GM12878 (cell line): Measurements from ENCODE around the gene RBMS1. TPM values are rescaled to one million over a fixed set of nuclear protein-coding genes. Genes with fewer than 3 reads are reported as not detected.

Source experiments
- ATAC-seq: fragments of 200-7000 bp; cut with Tn5 transposase; 3 replicates; pipeline ENCODE4 v1.9.1; 2020; ENCODE audit warnings: mild to moderate bottlenecking, moderate library complexity
- BruUV-seq: library from RNA; stranded (reverse); fragments of 400-500 nt; replicated peaks from 2 replicates; lab custom pipeline; 2021; lab: Mats Ljungman, UMichigan
- CTCF ChIA-PET: fragments of 300-600 bp; sonication (Branson Sonifier 250); formaldehyde crosslinking; extraction: SDS; loops from one replicate; lab custom pipeline; 2021; ENCODE audit warnings: inconsistent platforms; lab: Yijun Ruan, JAX
- POLR2A ChIA-PET: fragments of 350-600 bp; formaldehyde crosslinking; extraction: SDS; loops from one replicate; lab custom pipeline; 2021; ENCODE audit warnings: inconsistent platforms; lab: Charles Lee
- RAD21 ChIA-PET: fragments of 300-600 bp; sonication (Branson Sonifier 250); formaldehyde crosslinking; loops from one replicate; lab custom pipeline; 2023; ENCODE audit warnings: antibody characterized with exemption; ENCODE audit not compliant: unreplicated experiment; lab: Charles Lee
- SMC1A ChIA-PET: fragments of 300-600 bp; sonication (Branson Sonifier 250); formaldehyde crosslinking; loops from one replicate; lab custom pipeline; 2023; ENCODE audit not compliant: unreplicated experiment, uncharacterized antibody; lab: Charles Lee
- DNase-seq: peaks from one replicate; pipeline ENCODE4 v3.0.0-alpha.2; 2011; ENCODE audit warnings: low read depth, low spot score
- FAIRE-seq: peaks from 3 replicates; lab custom pipeline; 2011; peaks lifted over from hg19 to GRCh38; lab: Jason Lieb, UNC
- H2AFZ ChIP-seq: 2 replicates; pipeline ENCODE4 v1.6.0; 2011; ENCODE audit warnings: low read depth, low read length, control low read depth; ENCODE audit not compliant: control insufficient read depth
- H3K27ac ChIP-seq: 2 replicates; pipeline ENCODE4 v1.5.1; 2011; ENCODE audit warnings: control low read depth; ENCODE audit not compliant: control insufficient read depth, insufficient read depth
- H3K27me3 ChIP-seq, 2 experiments: replicated peaks in 1 of 2; 2 replicates each; pipeline versions ENCODE4 v1.6.0 to v1.6.1; 2011; ENCODE audit warnings: low read length in 1 of 2; ENCODE audit not compliant: control insufficient read depth in 2 of 2, insufficient read depth in 2 of 2
- H3K36me3 ChIP-seq, 2 experiments: 2 replicates each; pipeline ENCODE4 v1.5.1; 2011; ENCODE audit warnings: low read length in 1 of 2; ENCODE audit not compliant: control insufficient read depth in 2 of 2, insufficient read depth in 2 of 2
- H3K4me1 ChIP-seq: 2 replicates; pipeline ENCODE4 v1.6.1; 2011; ENCODE audit warnings: mild to moderate bottlenecking, low read length, moderate library complexity, mixed read lengths; ENCODE audit not compliant: control insufficient read depth, insufficient read depth
- H3K4me2 ChIP-seq: 2 replicates; pipeline ENCODE4 v1.6.0; 2011; ENCODE audit warnings: control low read depth; ENCODE audit not compliant: control insufficient read depth, insufficient read depth
- H3K4me3 ChIP-seq: fragments of 200-600 bp; sonication (generic); 2 replicates; pipeline ENCODE4 v1.5.1; 2016
- H3K79me2 ChIP-seq: 2 replicates; pipeline ENCODE4 v1.6.0; 2011; ENCODE audit warnings: low read length; ENCODE audit not compliant: control insufficient read depth, insufficient read depth
- H3K9ac ChIP-seq: 2 replicates; pipeline ENCODE4 v1.8.0; 2011; ENCODE audit warnings: low read length, control low read depth, mixed read lengths; ENCODE audit not compliant: control insufficient read depth, insufficient read depth
- H3K9me3 ChIP-seq: replicated peaks from 3 replicates; pipeline ENCODE4 v1.5.1; 2011; ENCODE audit warnings: mild to moderate bottlenecking, low read length; ENCODE audit not compliant: control insufficient read depth, insufficient read depth
- H4K20me1 ChIP-seq: 2 replicates; pipeline ENCODE4 v1.6.0; 2011; ENCODE audit not compliant: control insufficient read depth, insufficient read depth
- CHD2 ChIP-seq: IDR thresholded peaks from 2 replicates; pipeline ENCODE4 v1.6.1; 2011; ENCODE audit warnings: low read depth, low read length, improper control_type of control experiment, borderline replicate concordance
- CREM ChIP-seq: IDR thresholded peaks from 2 replicates; pipeline ENCODE4 v1.6.1; 2014; ENCODE audit warnings: antibody characterized with exemption, low read depth
- FOXK2 ChIP-seq: fragments of 450-650 bp; IDR thresholded peaks from 2 replicates; pipeline ENCODE4 v1.6.1; 2017; ENCODE audit warnings: mild to moderate bottlenecking, moderate library complexity
- HCFC1 ChIP-seq: fragments of 150-350 bp; IDR thresholded peaks from 2 replicates; pipeline ENCODE4 v1.6.1; 2014; ENCODE audit warnings: low read length
- HDAC6 ChIP-seq: fragments of 200-600 bp; sonication (generic); IDR thresholded peaks from one replicate; pipeline ENCODE4 v1.8.0; 2017; ENCODE audit warnings: antibody characterized with exemption; ENCODE audit not compliant: unreplicated experiment
- MTA3 ChIP-seq: IDR thresholded peaks from 2 replicates; pipeline ENCODE4 v1.6.1; 2012; ENCODE audit warnings: low read length, inconsistent platforms, borderline replicate concordance
- NFXL1 ChIP-seq: fragments of 450-650 bp; IDR thresholded peaks from 2 replicates; pipeline ENCODE4 v1.6.1; 2017; ENCODE audit warnings: antibody characterized with exemption, mild to moderate bottlenecking, borderline replicate concordance
- NFYA ChIP-seq: IDR thresholded peaks from 2 replicates; pipeline ENCODE4 v1.6.1; 2011; ENCODE audit warnings: low read depth, mild to moderate bottlenecking, low read length, improper control_type of control experiment, borderline replicate concordance
- NFYB ChIP-seq: IDR thresholded peaks from 2 replicates; pipeline ENCODE4 v1.6.1; 2011; ENCODE audit warnings: low read depth, mild to moderate bottlenecking, low read length, improper control_type of control experiment, moderate library complexity; ENCODE audit not compliant: insufficient read depth
- WRNIP1 ChIP-seq: IDR thresholded peaks from 2 replicates; pipeline ENCODE4 v1.6.1; 2011; ENCODE audit warnings: low read depth, low read length, improper control_type of control experiment, borderline replicate concordance
- WGBS: methylation state at CpG from one replicate; pipeline ENCODE4 v1.1.6; 2016; ENCODE audit warnings: low lambda C conversion rate; ENCODE audit not compliant: insufficient replicate concordance, insufficient coverage; ENCODE audit errors: missing lambda C conversion rate; 5-methylcytosine and 5-hydroxymethylcytosine counted together
- in situ Hi-C: fragments of 300-500 bp; cut with MboI; formaldehyde crosslinking; loops from 9 replicates; pipeline ENCODE4 v1.14.3; 2018; ENCODE audit warnings: mixed read lengths
- intact Hi-C: fragments of 100-400 bp; cut with micrococcal nuclease; formaldehyde crosslinking; loops from one replicate; pipeline ENCODE4 v1.14.2; 2022; ENCODE audit not compliant: unreplicated experiment
- polyA plus RNA-seq, 11 experiments: library from polyadenylated mRNA; depleted of rRNA in 4 of 11; unstranded in 6 of 11; stranded (reverse) in 5 of 11; fragments of >200 nt; fragmentation: Nextera tagmentation in 4 of 11; fragmentation: Illumina TruSeq in 1 of 11; extraction: Ambion mirVana in 4 of 11; extraction: Trizol in 1 of 11; gene quantifications; 1 replicate in 1 of 11; 2 replicates in 10 of 11; pipeline versions ENCODE4 v1.2.1 to v1.2.3, GENCODE V29; 2011 to 2016; ENCODE audit warnings: inconsistent platforms in 2 of 11, missing spikeins in 2 of 11, low read depth in 1 of 11
- total RNA-seq, 4 experiments: library from RNA; depleted of rRNA in 3 of 4; stranded (reverse); fragments of >200 nt in 3 of 4; fragmentation: Illumina TruSeq in 1 of 4; extraction: Trizol in 1 of 4; gene quantifications; 2 replicates each; pipeline versions ENCODE4 v1.2.1 to v1.2.3, GENCODE V29; 2013 to 2021
- TF ChIP-seq, protein P1 (sequence below): IDR thresholded peaks from 2 replicates; pipeline ENCODE4 v1.6.1; 2012; ENCODE audit warnings: low read depth, low read length, improper control_type of control experiment
- TF ChIP-seq, protein P2 (sequence below): IDR thresholded peaks from 2 replicates; pipeline ENCODE4 v1.6.1; 2012; ENCODE audit warnings: low read length, inconsistent platforms

Gene RBMS1
- total and polyA plus RNA-seq, 10 of the 15 experiments (the other 5 are each of a cell fraction or from before 2014, with no cell fraction given) = 0.04 to 0.31 (median 0.17) TPM; not detected in 1

DNA sequence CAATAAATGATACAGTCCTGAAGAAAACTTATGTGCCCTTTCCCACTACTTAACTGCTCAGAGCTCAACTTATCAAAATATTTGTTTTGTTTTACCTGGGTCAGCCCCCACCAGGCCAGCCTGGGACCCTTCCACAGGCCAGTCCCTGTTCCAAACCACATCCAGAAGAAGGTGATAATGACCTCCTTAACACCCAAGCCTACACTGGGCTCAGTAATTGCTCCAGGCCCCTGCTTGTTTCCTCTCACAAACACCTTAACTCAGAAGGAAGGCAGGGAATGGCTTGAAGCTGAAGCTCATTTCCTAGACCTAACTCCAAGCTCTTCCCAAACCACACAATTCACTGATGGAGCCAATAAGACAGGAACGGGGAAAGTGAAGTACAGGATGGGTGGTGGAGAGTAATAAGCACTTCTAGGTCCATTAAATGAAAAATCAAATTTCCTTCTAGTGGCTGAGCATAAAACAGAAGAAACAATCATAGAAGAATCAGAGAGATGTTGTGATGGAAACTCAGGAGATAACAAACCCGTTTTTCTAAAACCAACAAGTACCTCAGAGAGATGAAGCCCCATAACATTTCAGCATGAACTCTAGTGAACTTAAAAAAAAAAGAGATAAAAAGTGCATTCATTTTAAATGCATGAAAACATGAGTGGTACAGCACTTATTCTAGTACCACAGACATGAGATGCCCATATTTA is 160.1 kb downstream of the RBMS1 start:
- Histone ChIP-seq H3K27ac (no peak overlapping the region), H3K4me2 (no peak overlapping the region), H3K9ac (no peak overlapping the region), H3K27me3 (no peaks in the 10 kb centered on the region; a peak in 1 of 4 replicates), H3K79me2 (no peaks in the 10 kb centered on the region)
- intact Hi-C loops (no loop called here), in situ Hi-C loops (no loop called here)
- DNase-seq (no peak), FAIRE-seq (no peak), ATAC-seq (no peak)
- SMC1A ChIA-PET = no interaction called here
- CTCF ChIA-PET = interaction anchor here (6.6 kb wide), 1 partner anchor 10 kb away, joined by 47 read pairs; no protein-coding TSS in a partner anchor
- POLR2A ChIA-PET = no interaction called here
- TF ChIP-seq NFYB = no peak
- no peak for TF ChIP-seq CHD2
- no peak for TF ChIP-seq WRNIP1
- no peak for TF ChIP-seq CREM
- TF ChIP-seq NFXL1 = no peak
- TF ChIP-seq, protein P1, sequence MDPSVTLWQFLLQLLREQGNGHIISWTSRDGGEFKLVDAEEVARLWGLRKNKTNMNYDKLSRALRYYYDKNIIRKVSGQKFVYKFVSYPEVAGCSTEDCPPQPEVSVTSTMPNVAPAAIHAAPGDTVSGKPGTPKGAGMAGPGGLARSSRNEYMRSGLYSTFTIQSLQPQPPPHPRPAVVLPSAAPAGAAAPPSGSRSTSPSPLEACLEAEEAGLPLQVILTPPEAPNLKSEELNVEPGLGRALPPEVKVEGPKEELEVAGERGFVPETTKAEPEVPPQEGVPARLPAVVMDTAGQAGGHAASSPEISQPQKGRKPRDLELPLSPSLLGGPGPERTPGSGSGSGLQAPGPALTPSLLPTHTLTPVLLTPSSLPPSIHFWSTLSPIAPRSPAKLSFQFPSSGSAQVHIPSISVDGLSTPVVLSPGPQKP = no peak
- TF ChIP-seq, protein P2, sequence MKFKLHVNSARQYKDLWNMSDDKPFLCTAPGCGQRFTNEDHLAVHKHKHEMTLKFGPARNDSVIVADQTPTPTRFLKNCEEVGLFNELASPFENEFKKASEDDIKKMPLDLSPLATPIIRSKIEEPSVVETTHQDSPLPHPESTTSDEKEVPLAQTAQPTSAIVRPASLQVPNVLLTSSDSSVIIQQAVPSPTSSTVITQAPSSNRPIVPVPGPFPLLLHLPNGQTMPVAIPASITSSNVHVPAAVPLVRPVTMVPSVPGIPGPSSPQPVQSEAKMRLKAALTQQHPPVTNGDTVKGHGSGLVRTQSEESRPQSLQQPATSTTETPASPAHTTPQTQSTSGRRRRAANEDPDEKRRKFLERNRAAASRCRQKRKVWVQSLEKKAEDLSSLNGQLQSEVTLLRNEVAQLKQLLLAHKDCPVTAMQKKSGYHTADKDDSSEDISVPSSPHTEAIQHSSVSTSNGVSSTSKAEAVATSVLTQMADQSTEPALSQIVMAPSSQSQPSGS = no peak
- TF ChIP-seq HDAC6 = no peak
- no peak for TF ChIP-seq FOXK2
- TF ChIP-seq MTA3 = no peak
- TF ChIP-seq HCFC1 = no peak
- TF ChIP-seq NFYA = no peak
- TF ChIP-seq, all 136 proteins: peak for 0
- H4K20me1 ChIP-seq = no peaks in the 10 kb centered on the region
- no peak overlapping the region for H2AFZ ChIP-seq
- no peaks in the 10 kb centered on the region for H3K9me3 ChIP-seq
- 0% methylated on average over 2 of the region's 2 CpGs for WGBS
- no peaks in the 10 kb centered on the region for H3K36me3 ChIP-seq
- H3K4me1 ChIP-seq = no peaks in the 10 kb centered on the region
- BruUV-seq = no TSS peak
- RAD21 ChIA-PET = no interaction called here
- H3K4me3 ChIP-seq = no peak overlapping the region
